ENCODE results near the gene CCNY. TPM values are rescaled to one million over a fixed set of nuclear protein-coding genes. Genes with fewer than 3 reads are reported as not detected.
"Not testable (repeated sequence)": the region's sequence is repeated elsewhere in the genome, so short reads cannot be mapped to it uniquely, and the experiment has no call there.

The CCNY gene
- total RNA-seq, 1 donor from 2014 or later: 73.9 TPM

- DNase-seq (ENCODE audit: low spot score): not testable (repeated sequence)
These were observed 67.8 kb downstream of the CCNY start for GRCh38 chr10:35404077-35404476.

- DNase-seq (ENCODE audit: low spot score): not testable (repeated sequence)
These were observed 69.8 kb downstream of the CCNY start for GRCh38 chr10:35406003-35406630.

- DNase-seq (ENCODE audit: low spot score): not testable (repeated sequence)
These were observed 71.4 kb downstream of the CCNY start for GRCh38 chr10:35407696-35408095.

DNA sequence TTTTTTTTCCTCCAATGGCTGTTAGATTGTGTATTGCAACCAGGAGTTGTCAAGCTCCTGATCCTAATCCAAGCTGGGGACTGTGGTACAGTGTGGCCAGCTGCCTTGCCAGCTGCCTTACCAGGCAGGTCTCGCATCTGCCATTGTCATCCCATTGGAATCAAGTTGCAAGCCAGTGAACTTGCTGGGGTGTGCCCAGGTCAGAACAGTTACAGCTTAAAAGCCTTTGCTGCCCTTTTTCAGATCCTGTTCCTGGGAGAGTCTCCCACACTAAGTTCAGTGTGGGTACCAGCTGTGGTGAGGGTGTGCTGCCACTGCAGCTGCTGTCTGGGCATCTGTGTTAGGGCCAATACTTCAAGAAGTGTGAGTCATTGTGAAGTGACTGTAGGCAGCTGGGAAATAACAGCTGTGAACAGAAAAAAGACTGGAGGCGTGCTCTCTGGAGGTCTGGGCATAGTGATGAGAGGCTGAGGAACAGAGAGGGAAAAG is 72.8 kb downstream of the CCNY start:
- DNase-seq (ENCODE audit: low spot score): no peak

DNA sequence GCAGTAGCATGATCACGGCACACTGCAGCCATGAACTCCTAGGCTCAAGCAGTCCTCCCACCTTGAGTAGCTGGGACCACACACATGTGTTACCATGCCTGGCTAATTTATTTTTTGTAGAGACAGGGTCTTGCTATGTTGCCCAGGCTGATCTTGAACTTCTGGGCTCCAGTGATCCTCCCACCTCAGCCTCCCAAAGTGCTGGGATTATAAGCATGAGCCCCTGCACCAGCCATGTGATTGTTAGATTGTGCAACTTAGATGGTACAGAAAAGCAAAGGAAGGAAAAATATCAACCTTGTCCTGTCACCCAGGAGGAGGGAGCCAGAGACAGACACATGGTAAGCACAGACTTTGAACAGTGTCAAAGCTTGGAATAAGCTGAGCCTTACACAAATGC is 73.5 kb downstream of the CCNY start:
- no peak for DNase-seq (ENCODE audit: low spot score)

DNA sequence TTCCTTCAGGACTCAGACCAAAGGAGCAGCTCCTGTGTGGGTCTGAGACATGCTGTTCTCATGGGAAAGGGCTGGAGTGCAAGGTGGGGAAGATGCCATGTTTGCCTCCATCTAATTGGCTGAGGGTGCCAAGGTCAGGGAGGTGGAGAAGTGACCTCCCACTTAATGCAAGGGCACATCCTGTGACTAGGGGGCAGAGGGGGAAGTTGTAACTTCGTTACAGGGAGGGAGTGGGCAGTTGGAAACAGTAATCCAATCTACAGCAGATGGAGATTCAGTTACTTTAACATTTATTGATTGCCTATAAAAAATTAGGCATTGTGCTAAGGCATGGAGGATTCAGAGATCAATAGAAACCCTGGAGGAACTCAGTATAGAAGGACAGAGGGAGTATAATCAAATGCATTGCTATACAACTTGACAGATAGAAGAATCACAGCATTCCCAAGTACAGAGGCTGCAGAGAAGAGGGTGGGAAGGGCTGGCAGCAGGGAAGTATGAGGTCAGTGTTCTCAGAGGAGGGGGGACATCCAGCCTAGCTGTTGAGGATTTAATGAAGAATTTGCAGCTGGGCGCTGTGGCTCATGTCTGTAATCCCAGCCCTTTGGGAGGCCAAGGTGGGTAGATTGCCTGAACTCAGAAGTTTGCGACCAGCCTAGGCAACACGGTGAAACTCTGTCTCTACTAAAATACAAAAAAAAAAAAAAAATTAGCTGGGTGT is 75.9 kb downstream of the CCNY start:
- DNase-seq (ENCODE audit: low spot score): no peak

DNA sequence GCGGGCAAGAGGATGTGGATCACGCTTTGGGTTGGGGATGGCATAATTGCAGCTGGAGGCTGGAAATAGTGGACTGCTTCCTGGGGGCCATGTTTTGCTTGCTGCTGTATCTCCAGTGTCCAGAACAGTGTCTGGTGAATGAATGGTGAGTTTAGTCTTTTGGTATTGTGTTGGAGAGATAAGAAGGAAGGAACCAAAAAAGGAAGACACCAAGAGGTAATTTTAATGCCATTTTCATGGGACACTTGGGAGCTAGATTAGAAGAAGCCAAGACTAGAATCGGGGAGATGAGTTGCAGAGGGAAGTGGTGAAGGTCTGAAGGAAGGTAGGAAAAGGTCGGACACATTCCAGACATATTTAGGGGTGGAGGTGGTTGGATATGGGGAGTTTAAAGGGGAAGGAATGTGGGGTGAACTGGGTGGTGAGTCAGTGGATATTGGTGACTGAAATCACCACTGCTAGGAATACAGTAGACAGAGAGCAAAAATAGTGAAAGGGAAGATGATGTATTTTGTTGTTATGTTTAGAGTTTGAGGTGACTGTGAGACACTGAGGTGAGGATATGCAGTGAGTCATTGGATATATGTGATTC is 76.7 kb downstream of the CCNY start:
- DNase-seq (ENCODE audit: low spot score): no peak

DNA sequence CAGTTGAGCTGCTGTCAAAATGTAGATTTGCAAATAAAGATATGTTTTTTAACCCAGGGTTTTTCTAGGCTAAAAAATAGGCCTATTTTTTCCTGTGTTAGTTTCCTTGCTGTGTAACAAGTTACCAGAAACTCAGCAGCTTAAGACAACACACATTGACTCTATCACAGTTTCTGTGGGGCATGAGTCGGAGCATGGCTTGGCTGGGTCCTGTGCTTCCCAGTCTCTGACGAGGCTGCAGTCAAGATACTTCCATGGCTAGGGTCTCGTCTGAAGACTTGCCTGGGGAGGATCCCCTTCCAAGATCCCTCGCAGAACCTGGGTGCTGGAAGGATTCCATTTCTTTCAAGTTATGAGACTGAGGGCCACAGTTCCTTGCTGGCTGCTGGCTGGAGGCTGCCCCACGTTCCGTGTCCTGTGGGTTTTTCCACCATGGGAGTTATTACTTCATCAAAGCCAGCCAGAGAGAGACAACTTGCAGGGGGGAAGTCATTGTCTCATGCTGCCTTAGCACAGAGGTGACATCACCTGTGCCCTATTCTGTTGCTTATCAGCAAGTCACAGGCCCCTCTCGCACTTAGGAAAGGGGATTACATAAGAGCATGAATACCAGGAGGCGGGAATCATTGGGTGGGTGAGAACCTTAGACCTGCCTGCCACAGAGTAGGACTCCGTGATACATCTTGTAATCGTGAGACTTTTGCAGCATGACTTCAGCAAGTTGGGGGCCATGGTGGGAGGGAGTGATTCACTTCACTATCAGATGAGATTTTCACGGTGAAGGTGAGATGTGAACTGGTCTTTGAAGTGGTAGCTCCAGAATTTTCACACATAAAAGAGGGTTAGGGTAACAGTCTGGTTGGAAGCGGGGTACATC is 77.9 kb downstream of the CCNY start:
- DNase-seq (ENCODE audit: low spot score): no peak

GRCh38 chr10:35415505-35415904 is 79.2 kb downstream of the CCNY start:
- DNase-seq (ENCODE audit: low spot score): no peak

DNA sequence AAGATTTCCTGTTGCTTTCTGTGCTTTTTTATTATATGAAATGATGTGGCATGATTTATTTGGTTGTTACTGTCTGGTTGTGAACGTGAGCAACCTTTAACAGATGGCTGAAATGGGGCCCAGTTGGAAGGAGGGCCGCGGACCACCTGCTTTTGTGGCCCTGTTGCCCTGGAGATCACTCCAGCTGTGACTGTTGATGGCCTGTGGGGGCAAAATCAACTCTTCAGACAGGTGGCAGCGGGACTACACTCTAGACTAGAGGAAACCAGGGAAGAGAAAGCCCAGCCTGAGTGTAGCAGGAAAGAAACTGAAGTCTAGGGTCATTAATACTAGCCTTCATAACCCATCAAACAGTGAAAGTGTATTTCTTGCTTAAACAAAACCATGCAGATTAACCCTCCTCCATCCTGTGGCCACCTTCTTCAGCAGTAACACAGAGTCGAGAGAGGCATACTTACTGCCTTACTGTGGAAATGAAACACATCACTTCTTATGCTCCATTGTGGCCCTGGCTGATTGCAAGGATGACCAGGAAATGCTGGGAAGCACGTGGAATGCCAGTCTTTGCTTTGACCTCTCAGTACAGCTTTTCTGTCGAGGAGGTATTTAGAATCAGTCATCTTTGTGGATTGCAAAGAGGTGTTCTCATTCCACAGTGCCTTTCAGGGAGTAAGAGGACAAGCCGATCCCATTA is 80.5 kb downstream of the CCNY start:
- no peak for DNase-seq (ENCODE audit: low spot score)

- DNase-seq (ENCODE audit: low spot score): no peak
These were observed 81.0 kb downstream of the CCNY start for GRCh38 chr10:35417313-35417625.

DNA sequence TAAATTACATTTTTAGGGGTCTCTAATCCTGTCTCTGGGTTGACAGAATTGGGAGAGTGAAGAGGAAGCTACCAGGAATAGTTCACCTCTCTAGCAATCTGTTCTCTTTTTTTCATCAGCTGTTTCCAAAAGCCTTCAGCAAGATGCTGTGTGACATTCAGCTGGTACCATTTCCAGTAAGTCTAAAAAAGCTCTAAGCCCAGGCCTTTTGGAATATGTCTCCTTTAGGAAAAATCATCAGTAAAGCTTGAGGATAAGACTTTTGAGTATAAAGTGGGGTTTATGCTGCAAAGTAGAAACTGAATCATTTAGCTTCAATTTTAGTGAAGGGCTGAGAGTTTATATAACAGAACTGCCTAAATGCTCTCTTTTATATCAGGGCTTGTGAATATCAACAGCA is 81.5 kb downstream of the CCNY start:
- DNase-seq (ENCODE audit: low spot score): no peak

GRCh38 chr10:35418580-35418979 is 82.3 kb downstream of the CCNY start:
- not testable (repeated sequence) for DNase-seq (ENCODE audit: low spot score)

DNA sequence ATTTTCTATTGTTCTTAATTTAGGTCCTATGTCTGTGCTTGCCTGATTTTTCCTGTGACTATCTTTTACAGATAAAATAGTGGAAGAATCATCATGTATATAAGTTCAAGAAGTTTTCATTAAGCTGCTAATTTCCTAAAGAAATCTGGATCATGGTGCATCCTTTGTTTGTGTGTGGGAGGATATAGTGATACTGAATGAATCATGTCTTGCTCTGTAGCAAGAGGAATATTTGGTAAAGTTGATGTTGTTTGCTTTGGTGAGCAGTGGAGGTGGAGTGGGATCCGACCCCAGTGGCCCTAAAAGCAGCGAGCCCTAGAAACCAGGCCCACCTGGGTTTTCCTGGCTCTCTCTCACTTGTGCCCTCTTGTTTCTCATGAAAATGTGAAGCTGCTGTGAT is 83.7 kb downstream of the CCNY start:
- no peak for DNase-seq (ENCODE audit: low spot score)

DNA sequence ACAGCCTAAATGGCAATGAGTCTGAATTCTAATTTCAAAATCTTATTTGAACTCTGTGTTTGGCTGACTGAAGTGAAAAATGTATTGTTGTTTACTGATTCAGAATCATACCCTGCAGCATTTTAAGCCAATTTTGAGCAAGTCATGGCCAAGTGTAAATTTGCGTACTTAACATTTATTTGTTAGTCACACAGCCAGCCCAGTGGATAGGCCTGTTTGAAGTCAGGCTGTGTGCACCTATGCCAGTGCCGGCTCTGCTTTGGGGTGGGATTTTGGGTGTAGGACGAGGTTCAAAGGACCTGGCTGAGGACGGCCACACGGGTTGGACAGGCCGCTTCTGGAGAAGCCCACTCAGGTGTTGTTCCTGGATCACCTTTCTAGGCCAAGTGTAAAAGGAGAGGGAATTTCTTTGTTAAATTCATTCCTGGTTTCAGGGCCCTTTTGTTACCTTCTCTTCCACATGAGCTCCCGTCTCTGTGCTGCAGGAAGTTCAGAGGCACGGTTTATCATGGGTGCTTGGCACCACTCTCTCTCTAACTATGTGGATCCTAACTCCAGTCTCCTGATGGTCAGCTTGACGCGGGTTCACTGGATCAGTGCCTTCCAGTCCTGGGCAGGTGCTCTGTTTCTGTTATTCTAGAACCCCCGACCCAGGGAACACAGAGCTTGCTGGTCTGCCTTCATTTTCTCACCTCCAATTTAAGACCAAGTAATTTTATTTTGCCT is 84.7 kb downstream of the CCNY start:
- DNase-seq (ENCODE audit: low spot score): no peak

DNA sequence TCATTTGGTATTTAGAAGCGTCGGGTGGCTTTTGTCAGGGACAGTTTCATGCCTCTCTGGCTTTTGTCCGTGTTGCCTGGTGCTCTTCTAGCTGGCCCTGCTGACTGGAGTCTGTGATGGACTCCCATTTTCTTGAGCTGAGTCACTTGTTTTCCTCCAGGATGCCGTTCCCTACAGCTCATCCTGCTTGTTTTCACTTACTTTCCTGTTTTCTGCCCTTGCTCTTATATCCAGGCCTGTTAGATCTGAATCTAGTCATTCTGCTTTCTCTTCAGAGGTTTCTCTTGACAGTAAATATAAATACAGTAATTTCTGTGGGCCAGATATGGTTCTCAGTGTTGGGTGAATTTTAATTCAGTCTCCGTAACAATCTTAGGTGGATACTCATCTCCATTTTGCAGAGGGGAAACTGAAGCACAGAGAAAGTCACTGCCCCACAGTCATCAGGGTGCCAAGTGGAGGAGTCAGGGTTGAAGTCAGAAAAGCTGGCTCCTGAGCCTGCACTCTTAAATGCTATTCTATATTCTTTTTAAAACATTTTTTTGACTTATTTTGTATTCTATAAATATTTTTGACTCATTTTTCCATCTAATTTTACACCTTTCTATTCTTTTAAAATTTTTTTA is 85.4 kb downstream of the CCNY start:
- DNase-seq (ENCODE audit: low spot score): no peak

- no peak for DNase-seq (ENCODE audit: low spot score)
These were observed 85.9 kb downstream of the CCNY start for GRCh38 chr10:35422228-35422627.

- no peak for DNase-seq (ENCODE audit: low spot score)
These were observed 87.4 kb downstream of the CCNY start for GRCh38 chr10:35423505-35424306.

DNA sequence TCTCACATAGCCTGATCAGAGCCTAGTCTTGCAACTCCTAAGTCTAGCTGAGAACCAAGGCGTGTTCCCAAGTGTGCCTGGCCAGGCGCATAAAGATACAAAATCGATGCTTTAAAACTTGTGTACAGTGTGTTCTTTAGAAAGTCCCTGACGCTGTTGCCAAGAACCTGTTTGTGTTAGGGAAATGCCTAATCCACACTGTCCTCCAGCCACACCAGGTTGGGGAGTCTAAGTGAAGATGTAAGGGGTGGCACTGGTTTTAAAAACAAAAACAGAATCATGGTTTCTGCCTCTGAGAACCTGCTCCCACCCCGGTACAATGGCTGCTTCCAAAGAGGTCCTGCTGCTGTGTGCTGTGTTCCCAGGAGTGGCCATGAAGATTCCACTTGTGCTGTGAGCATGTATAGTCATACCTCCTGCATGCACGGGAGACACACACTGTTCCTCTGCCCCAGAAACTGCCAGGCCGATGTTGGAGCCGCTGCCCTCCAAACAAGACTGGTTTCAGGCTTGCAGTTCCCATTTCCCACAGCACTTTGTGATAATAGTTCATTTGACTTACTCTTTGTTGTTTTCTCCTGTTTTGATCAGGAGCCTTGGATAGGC is 88.5 kb downstream of the CCNY start:
- DNase-seq (ENCODE audit: low spot score): no peak
